Measurements from ENCODE around the gene LRFN4. TPM values are rescaled to one million over a fixed set of nuclear protein-coding genes. Genes with fewer than 3 reads are reported as not detected.

Gene LRFN4
- total RNA-seq, 1 donor from 2014 or later: 36.2 TPM

GRCh38 chr11:66864924-66865697, 8.2 kb downstream of the LRFN4 start:
- Mint-ChIP-seq H3K4me1 (no peaks in the 10 kb centered on the region), H3K4me3 (no peak overlapping the region), H3K27me3 (ENCODE audit: low read depth) (no peaks in the 10 kb centered on the region), H3K27ac (ENCODE audit: unreplicated experiment) (no peak overlapping the region), H3K9me3 (no peaks in the 10 kb centered on the region), H3K36me3 (ENCODE audit: low read depth) (no peaks in the 10 kb centered on the region)
- no peak for DNase-seq (ENCODE audit: low read depth, low spot score)
- TF ChIP-seq CTCF (conservative IDR thresholded peaks at IDR 0.05): no peak

GRCh38 chr11:66866007-66866406, 9.1 kb downstream of the LRFN4 start:
- no peak for TF ChIP-seq CTCF (conservative IDR thresholded peaks at IDR 0.05)
- Mint-ChIP-seq H3K27ac (ENCODE audit: unreplicated experiment) (no peak overlapping the region), H3K9me3 (no peaks in the 10 kb centered on the region), H3K4me1 (no peaks in the 10 kb centered on the region), H3K36me3 (ENCODE audit: low read depth) (no peaks in the 10 kb centered on the region), H3K27me3 (ENCODE audit: low read depth) (no peaks in the 10 kb centered on the region), H3K4me3 (no peak overlapping the region)
- DNase-seq (ENCODE audit: low read depth, low spot score): no peak

- no peaks in the 10 kb centered on the region for H3K4me1 Mint-ChIP-seq
- no peaks in the 10 kb centered on the region for H3K36me3 Mint-ChIP-seq (ENCODE audit: low read depth)
- no peak overlapping the region for H3K27ac Mint-ChIP-seq (ENCODE audit: unreplicated experiment)
- DNase-seq (ENCODE audit: low read depth, low spot score): no peak
- H3K9me3 Mint-ChIP-seq: no peaks in the 10 kb centered on the region
- no peaks in the 10 kb centered on the region for H3K27me3 Mint-ChIP-seq (ENCODE audit: low read depth)
- no peak for TF ChIP-seq CTCF (conservative IDR thresholded peaks at IDR 0.05)
- H3K4me3 Mint-ChIP-seq: no peak overlapping the region
These were observed 9.7 kb downstream of the LRFN4 start for GRCh38 chr11:66866511-66866986.

GRCh38 chr11:66867425-66868040, 10.7 kb downstream of the LRFN4 start:
- Mint-ChIP-seq H3K4me3 (no peak overlapping the region), H3K27me3 (ENCODE audit: low read depth) (no peaks in the 10 kb centered on the region), H3K27ac (ENCODE audit: unreplicated experiment) (no peak overlapping the region), H3K4me1 (no peaks in the 10 kb centered on the region), H3K36me3 (ENCODE audit: low read depth) (no peaks in the 10 kb centered on the region), H3K9me3 (no peaks in the 10 kb centered on the region)
- no peak for DNase-seq (ENCODE audit: low read depth, low spot score)
- TF ChIP-seq CTCF (conservative IDR thresholded peaks at IDR 0.05): no peak

GRCh38 chr11:66868082-66868725, 11.3 kb downstream of the LRFN4 start:
- H3K4me1 Mint-ChIP-seq: no peaks in the 10 kb centered on the region
- H3K27ac Mint-ChIP-seq (ENCODE audit: unreplicated experiment): no peak overlapping the region
- TF ChIP-seq CTCF (conservative IDR thresholded peaks at IDR 0.05): no peak
- H3K4me3 Mint-ChIP-seq: no peak overlapping the region
- no peaks in the 10 kb centered on the region for H3K9me3 Mint-ChIP-seq
- DNase-seq (ENCODE audit: low read depth, low spot score): no peak
- H3K36me3 Mint-ChIP-seq (ENCODE audit: low read depth): no peaks in the 10 kb centered on the region
- no peaks in the 10 kb centered on the region for H3K27me3 Mint-ChIP-seq (ENCODE audit: low read depth)

Measured in neural crest cell (in vitro differentiated cells).